Transverse colon (tissue), 4 donors: ENCODE measurements around the gene IKBKG.

Experiments used
- EP300 ChIP-seq: sonication (generic); formaldehyde crosslinking; IDR thresholded peaks from one replicate; pipeline ENCODE4 v1.6.1; 2017; ENCODE audit warnings: antibody characterized with exemption, low read depth
- POLR2A ChIP-seq: fragments of 450-650 bp; IDR thresholded peaks from one replicate; pipeline ENCODE4 v1.6.1; 2016; ENCODE audit warnings: antibody characterized with exemption, mild to moderate bottlenecking, moderate library complexity
- POLR2AphosphoS5 ChIP-seq, 3 donors: sonication (generic); formaldehyde crosslinking; IDR thresholded peaks; one replicate each; pipeline ENCODE4 v1.6.1; 2016; ENCODE audit warnings: antibody characterized with exemption in 3 of 3
- TF ChIP-seq, protein P1 (sequence below), 5 experiments: fragments of 200-600 bp in 3 of 5; fragments of 450-650 bp in 2 of 5; sonication (generic) in 3 of 5; IDR thresholded peaks; 1 replicate in 2 of 5; 2 replicates in 3 of 5; pipeline ENCODE4 v1.5.1; 2016 to 2017; ENCODE audit warnings: antibody characterized with exemption in 5 of 5, inconsistent platforms in 3 of 5, mild to moderate bottlenecking in 2 of 5, moderate library complexity in 1 of 5

DNA sequence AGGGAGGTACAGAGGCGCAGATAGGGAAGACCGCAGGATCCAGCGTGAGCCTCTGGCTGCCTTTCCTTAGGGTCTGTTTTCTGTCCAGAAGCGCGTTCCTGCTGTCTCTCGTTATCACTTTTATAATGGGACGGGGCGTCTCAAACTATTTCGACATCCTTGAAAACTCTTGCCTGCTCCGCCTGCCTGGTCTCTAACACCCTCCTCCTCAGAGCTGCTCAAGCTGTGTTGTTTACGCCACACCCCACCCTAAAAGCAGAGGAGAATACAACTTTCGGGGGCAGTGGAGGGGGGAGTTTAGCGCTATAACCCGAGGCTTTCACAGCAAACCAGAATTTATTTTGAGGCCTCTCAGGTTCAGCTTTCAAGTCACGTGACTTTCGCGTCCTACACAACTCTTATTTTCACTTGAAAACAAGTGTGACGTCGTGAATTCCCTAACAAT, 30.7 kb upstream of the IKBKG start:
- TF ChIP-seq, protein P1, sequence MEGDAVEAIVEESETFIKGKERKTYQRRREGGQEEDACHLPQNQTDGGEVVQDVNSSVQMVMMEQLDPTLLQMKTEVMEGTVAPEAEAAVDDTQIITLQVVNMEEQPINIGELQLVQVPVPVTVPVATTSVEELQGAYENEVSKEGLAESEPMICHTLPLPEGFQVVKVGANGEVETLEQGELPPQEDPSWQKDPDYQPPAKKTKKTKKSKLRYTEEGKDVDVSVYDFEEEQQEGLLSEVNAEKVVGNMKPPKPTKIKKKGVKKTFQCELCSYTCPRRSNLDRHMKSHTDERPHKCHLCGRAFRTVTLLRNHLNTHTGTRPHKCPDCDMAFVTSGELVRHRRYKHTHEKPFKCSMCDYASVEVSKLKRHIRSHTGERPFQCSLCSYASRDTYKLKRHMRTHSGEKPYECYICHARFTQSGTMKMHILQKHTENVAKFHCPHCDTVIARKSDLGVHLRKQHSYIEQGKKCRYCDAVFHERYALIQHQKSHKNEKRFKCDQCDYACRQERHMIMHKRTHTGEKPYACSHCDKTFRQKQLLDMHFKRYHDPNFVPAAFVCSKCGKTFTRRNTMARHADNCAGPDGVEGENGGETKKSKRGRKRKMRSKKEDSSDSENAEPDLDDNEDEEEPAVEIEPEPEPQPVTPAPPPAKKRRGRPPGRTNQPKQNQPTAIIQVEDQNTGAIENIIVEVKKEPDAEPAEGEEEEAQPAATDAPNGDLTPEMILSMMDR (IDR thresholded peaks at IDR 0.05), result no peak
- TF ChIP-seq EP300, result no peak
- no peak for TF ChIP-seq POLR2A
- TF ChIP-seq POLR2AphosphoS5 (IDR thresholded peaks at IDR 0.05), result no peak
